ENCODE measurements around the gene RECQL5. TPM values are rescaled to one million over a fixed set of nuclear protein-coding genes. Genes with fewer than 3 reads are reported as not detected.

Gene RECQL5
- total RNA-seq, 3 donors from 2014 or later, result 29.3 to 41.9 (median 30.1) TPM

GRCh38 chr17:75633486-75634375 lies 33.2 kb downstream of the RECQL5 start:
- peak; percentile 88 to 96 (median 90) for DNase-seq

GRCh38 chr17:75632863-75633485 lies 34.0 kb downstream of the RECQL5 start, which contains the start of gene SMIM5:
Gene SMIM5, plus strand, starts transcription at chr17:75633434. Its CDS starts 6,768 bp downstream, at chr17:75640202.
- Histone ChIP-seq H3K4me3 (no peak within 1 kb of the TSS), H3K36me3 (ENCODE audit: low read depth) (no peaks in the 10 kb centered on the region), H3K4me1 (ENCODE audit: low read depth) (peaks cover 37% of the 10 kb centered on the region), H3K9me3 (no peaks in the 10 kb centered on the region)
- TF ChIP-seq CTCF (IDR thresholded peaks at IDR 0.05), result peak; percentile 94
- ATAC-seq, result peak; percentile 74
- intact Hi-C loops (cut with DNase I, micrococcal nuclease), result loop anchor here in 1 of 2 donors (5.0 kb wide), 1 partner anchor 119 kb away; no protein-coding TSS in a partner anchor
- DNase-seq, result peak; percentile 87 to 92 (median 92)

More at GRCh38 chr17:75633486-75634375, 33.2 kb downstream of the RECQL5 start:
- Histone ChIP-seq H3K4me1 (ENCODE audit: low read depth) (peaks cover 37% of the 10 kb centered on the region), H3K9me3 (no peaks in the 10 kb centered on the region), H3K4me3 (no peak overlapping the region), H3K36me3 (ENCODE audit: low read depth) (no peaks in the 10 kb centered on the region)
- peak; percentile 57 for TF ChIP-seq CTCF (IDR thresholded peaks at IDR 0.05)
- peak; percentile 64 for ATAC-seq
- intact Hi-C loops (cut with DNase I, micrococcal nuclease), result loop anchor here in 1 of 2 donors (5.0 kb wide), 1 partner anchor 119 kb away; no protein-coding TSS in a partner anchor

- intact Hi-C loops (cut with DNase I, micrococcal nuclease), result loop anchor here in 1 of 2 donors (5.0 kb wide), 1 partner anchor 120 kb away; no protein-coding TSS in a partner anchor
- Histone ChIP-seq H3K36me3 (ENCODE audit: low read depth) (no peaks in the 10 kb centered on the region), H3K9me3 (no peaks in the 10 kb centered on the region), H3K4me3 (no peak overlapping the region), H3K4me1 (ENCODE audit: low read depth) (peaks cover 37% of the 10 kb centered on the region)
- ATAC-seq (no peak), DNase-seq (peak in 1 of 3 donors; percentile 44)
- no peak for TF ChIP-seq CTCF (IDR thresholded peaks at IDR 0.05)
Measured at GRCh38 chr17:75632428-75632827, 34.5 kb downstream of the RECQL5 start.

- intact Hi-C loops (cut with DNase I, micrococcal nuclease), result loop anchor here in 1 of 2 donors (5.0 kb wide), 1 partner anchor 121 kb away; no protein-coding TSS in a partner anchor
- H3K4me1 ChIP-seq (ENCODE audit: low read depth), result peaks cover 28% of the 10 kb centered on the region
- H3K9me3 ChIP-seq, result no peaks in the 10 kb centered on the region
- no peak for TF ChIP-seq CTCF (IDR thresholded peaks at IDR 0.05)
- no peaks in the 10 kb centered on the region for H3K36me3 ChIP-seq (ENCODE audit: low read depth)
- DNase-seq (peak in 1 of 3 donors; percentile 54), ATAC-seq (no peak)
- H3K4me3 ChIP-seq, result no peak overlapping the region
Measured at GRCh38 chr17:75631353-75631752, 35.6 kb downstream of the RECQL5 start.

- no peak overlapping the region for H3K4me3 ChIP-seq
- no peak for TF ChIP-seq CTCF (IDR thresholded peaks at IDR 0.05)
- ATAC-seq (no peak), DNase-seq (peak in 1 of 3 donors; percentile 49)
- H3K36me3 ChIP-seq (ENCODE audit: low read depth), result no peaks in the 10 kb centered on the region
- intact Hi-C loops (cut with DNase I, micrococcal nuclease), result loop anchor here in 1 of 2 donors (5.0 kb wide), 1 partner anchor 122 kb away; no protein-coding TSS in a partner anchor
- no peaks in the 10 kb centered on the region for H3K9me3 ChIP-seq
- H3K4me1 ChIP-seq (ENCODE audit: low read depth), result peaks cover 24% of the 10 kb centered on the region
Measured at GRCh38 chr17:75630071-75630917, 36.7 kb downstream of the RECQL5 start.
